ENCODE data around the gene SLC35F4. TPM values are rescaled to one million over a fixed set of nuclear protein-coding genes. Genes with fewer than 3 reads are reported as not detected.

Gene SLC35F4
- total and polyA plus RNA-seq, 2 of the 8 experiments (the other 6 are each of a cell fraction or from before 2014, with no cell fraction given): not detected

DNA sequence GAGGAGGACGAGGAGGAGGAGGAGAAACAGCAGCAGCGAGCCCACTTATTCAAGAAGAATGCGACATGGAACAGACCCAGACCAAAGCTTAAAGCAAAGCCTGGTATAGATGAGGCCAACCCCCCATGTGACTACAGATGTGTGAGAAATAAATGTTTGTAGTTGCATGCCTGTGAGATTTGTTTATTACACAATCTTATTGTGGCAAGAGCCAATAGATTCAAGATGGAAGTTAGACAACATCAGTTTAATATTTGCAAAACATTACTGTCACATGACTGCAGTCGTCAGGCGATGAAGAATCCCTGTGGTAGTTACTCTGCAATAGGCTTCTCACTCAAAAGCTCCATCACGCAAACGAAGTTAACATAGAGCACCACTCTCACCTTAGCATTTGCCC, 17.2 kb upstream of the SLC35F4 start:
- Histone ChIP-seq H2AFZ (ENCODE audit: low read length) (no peak overlapping the region), H3K9ac (replicated peaks in 1 of 4; ENCODE audit: extremely low read depth in 1 of 4, low read depth in 3 of 4, low read length in 3 of 4) (no peak overlapping the region), H2BK20ac (ENCODE audit: low read length) (no peak overlapping the region), H3K23me2 (ENCODE audit: low read depth, low read length) (no peaks in the 10 kb centered on the region; the same call in 1 of the 2 replicates), H3K9me3 (ENCODE audit: insufficient read depth in 2 of 2, low read depth in 1 of 2, low read length in 1 of 2) (no peaks in the 10 kb centered on the region), H3K4me1 (replicated peaks in 1 of 4; ENCODE audit: control insufficient read depth in 3 of 4, insufficient read depth in 4 of 4, low read length in 3 of 4) (no peaks in the 10 kb centered on the region), H3K4me2 (ENCODE audit: insufficient read depth in 1 of 2, low read depth in 2 of 2, low read length in 2 of 2) (no peak overlapping the region), H2BK15ac (ENCODE audit: low read length) (no peak overlapping the region), H3K56ac (replicated peaks; ENCODE audit: insufficient read length, low read depth, low read length) (no peak overlapping the region), H2BK120ac (replicated peaks; ENCODE audit: low read depth, low read length) (no peak overlapping the region), H3K27ac (ENCODE audit: low read depth, low read length) (no peak overlapping the region), H3K4me3 (ENCODE audit: extremely low read depth in 1 of 4, insufficient read depth in 2 of 4, low read depth in 3 of 4, low read length in 4 of 4) (no peak overlapping the region), H4K5ac (ENCODE audit: insufficient read length, low read depth, low read length) (no peak overlapping the region), H3K36me3 (ENCODE audit: control insufficient read depth in 2 of 4, insufficient read depth in 4 of 4, low read length in 3 of 4) (no peaks in the 10 kb centered on the region), H3K23ac (ENCODE audit: insufficient read length) (no peak overlapping the region), H4K20me1 (replicated peaks in 1 of 2; ENCODE audit: control insufficient read depth in 1 of 2, insufficient read depth in 2 of 2, low read length in 2 of 2) (no peaks in the 10 kb centered on the region), H3K18ac (ENCODE audit: extremely low read depth, low read length) (no peak overlapping the region), H2BK5ac (ENCODE audit: low read depth, low read length) (no peak overlapping the region), H3K79me2 (ENCODE audit: control insufficient read depth in 1 of 2, insufficient read depth in 2 of 2, low read length in 2 of 2) (no peaks in the 10 kb centered on the region), H3K79me1 (ENCODE audit: low read depth, low read length) (no peaks in the 10 kb centered on the region), H3K4ac (replicated peaks; ENCODE audit: insufficient read length, low read depth, low read length) (no peak overlapping the region), H3K14ac (ENCODE audit: insufficient read length) (no peak overlapping the region), H2AK5ac (ENCODE audit: low read depth, low read length) (no peak overlapping the region), H4K91ac (replicated peaks; ENCODE audit: insufficient read length, low read length) (no peak overlapping the region), H3K27me3 (replicated peaks in 1 of 4; ENCODE audit: control insufficient read depth in 3 of 4, extremely low read depth in 1 of 4, insufficient read depth in 3 of 4, low read length in 3 of 4) (no peaks in the 10 kb centered on the region), H4K8ac (ENCODE audit: extremely low read depth, insufficient read depth, low read length) (no peak overlapping the region), H2BK12ac (ENCODE audit: low read depth, low read length) (no peak overlapping the region)
- ChIA-PET CTCF (ENCODE audit: partially characterized antibody) (interaction anchor here (0.8 to 3.4 kb wide), 11 partner anchors 9 to 187 kb away, joined by 3 to 28 read pairs (median 4); partner anchors contain the start of gene SLC35F4), POLR2A (ENCODE audit: partially characterized antibody) (no interaction called here)
- TF ChIP-seq CHD2 (IDR thresholded peaks at IDR 0.05; ENCODE audit: low read length) (no peak), GABPA (IDR thresholded peaks at IDR 0.05; ENCODE audit: borderline replicate concordance, insufficient read depth, low read length) (no peak), RBBP5 (IDR thresholded peaks at IDR 0.05; ENCODE audit: borderline replicate concordance, low read depth, low read length) (no peak), SIRT6 (IDR thresholded peaks at IDR 0.05; ENCODE audit: low read length) (no peak), SP1 (IDR thresholded peaks at IDR 0.05; ENCODE audit: low read depth, low read length) (no peak), SP4 (IDR thresholded peaks at IDR 0.05; ENCODE audit: low read length) (no peak), KDM1A (IDR thresholded peaks at IDR 0.05; ENCODE audit: borderline replicate concordance, low read length) (no peak), ASH2L (IDR thresholded peaks at IDR 0.05; ENCODE audit: low read length) (no peak)
- TF ChIP-seq, protein P1, sequence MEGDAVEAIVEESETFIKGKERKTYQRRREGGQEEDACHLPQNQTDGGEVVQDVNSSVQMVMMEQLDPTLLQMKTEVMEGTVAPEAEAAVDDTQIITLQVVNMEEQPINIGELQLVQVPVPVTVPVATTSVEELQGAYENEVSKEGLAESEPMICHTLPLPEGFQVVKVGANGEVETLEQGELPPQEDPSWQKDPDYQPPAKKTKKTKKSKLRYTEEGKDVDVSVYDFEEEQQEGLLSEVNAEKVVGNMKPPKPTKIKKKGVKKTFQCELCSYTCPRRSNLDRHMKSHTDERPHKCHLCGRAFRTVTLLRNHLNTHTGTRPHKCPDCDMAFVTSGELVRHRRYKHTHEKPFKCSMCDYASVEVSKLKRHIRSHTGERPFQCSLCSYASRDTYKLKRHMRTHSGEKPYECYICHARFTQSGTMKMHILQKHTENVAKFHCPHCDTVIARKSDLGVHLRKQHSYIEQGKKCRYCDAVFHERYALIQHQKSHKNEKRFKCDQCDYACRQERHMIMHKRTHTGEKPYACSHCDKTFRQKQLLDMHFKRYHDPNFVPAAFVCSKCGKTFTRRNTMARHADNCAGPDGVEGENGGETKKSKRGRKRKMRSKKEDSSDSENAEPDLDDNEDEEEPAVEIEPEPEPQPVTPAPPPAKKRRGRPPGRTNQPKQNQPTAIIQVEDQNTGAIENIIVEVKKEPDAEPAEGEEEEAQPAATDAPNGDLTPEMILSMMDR (IDR thresholded peaks at IDR 0.05; ENCODE audit: control extremely low read depth in 1 of 3, insufficient read depth in 1 of 3, low read depth in 1 of 3, low read length in 3 of 3): no peak
- DNase-seq (ENCODE audit: low read depth in 1 of 2, low spot score in 2 of 2): no peak
- 81% methylated on average over 7 of the region's 7 CpGs; no CpG with 5 or more reads in 1 of the 2 experiments for WGBS, 2 experiments (ENCODE audit: extremely low coverage in 1 of 2, insufficient coverage in 1 of 2, insufficient read length in 1 of 2, insufficient replicate concordance in 2 of 2, low coverage in 1 of 2, low lambda C conversion rate in 2 of 2, missing lambda C conversion rate in 1 of 2)
- FAIRE-seq: no peak
